H1 (cell line): ENCODE measurements around the gene SHC1. TPM values are rescaled to one million over a fixed set of nuclear protein-coding genes. Genes with fewer than 3 reads are reported as not detected.

Experiments used
- CTCF ChIA-PET: fragments of 300-600 bp; sonication (Branson Sonifier 250); formaldehyde crosslinking; loops from one replicate; lab custom pipeline; 2021; ENCODE audit not compliant: partially characterized antibody; lab: Charles Lee
- POLR2A ChIA-PET: fragments of 300-600 bp; sonication (Branson Sonifier 250); formaldehyde crosslinking; loops from one replicate; lab custom pipeline; 2021; ENCODE audit warnings: inconsistent platforms; ENCODE audit not compliant: partially characterized antibody; lab: Charles Lee
- DNase-seq, 2 experiments: peaks; one replicate each; pipeline versions ENCODE4 v3.0.0 to v3.0.0-alpha.2; 2010 to 2022; ENCODE audit warnings: low spot score in 2 of 2, low read depth in 1 of 2, mixed read lengths in 1 of 2
- FAIRE-seq: peaks from 2 replicates; lab custom pipeline; 2011; peaks lifted over from hg19 to GRCh38; lab: Jason Lieb, UNC
- H2AFZ ChIP-seq: 2 replicates; pipeline ENCODE4 v1.8.1; 2012; ENCODE audit warnings: low read length, inconsistent platforms
- H2AK5ac ChIP-seq: 2 replicates; pipeline ENCODE4 v1.6.1; 2013; ENCODE audit warnings: low read depth, low read length
- H2BK120ac ChIP-seq: replicated peaks from 2 replicates; pipeline ENCODE3; 2013; ENCODE audit warnings: low read depth, low read length, inconsistent platforms
- H2BK12ac ChIP-seq: 2 replicates; pipeline ENCODE4 v1.6.1; 2013; ENCODE audit warnings: low read depth, low read length
- H2BK15ac ChIP-seq: 2 replicates; pipeline ENCODE4 v1.6.1; 2013; ENCODE audit warnings: low read length
- H2BK20ac ChIP-seq: 2 replicates; pipeline ENCODE4 v1.6.1; 2013; ENCODE audit warnings: low read length
- H2BK5ac ChIP-seq: 2 replicates; pipeline ENCODE4 v1.6.1; 2013; ENCODE audit warnings: low read depth, low read length
- H3K14ac ChIP-seq: 2 replicates; pipeline ENCODE4 v1.6.1; 2013; ENCODE audit warnings: inconsistent platforms; ENCODE audit not compliant: insufficient read length
- H3K18ac ChIP-seq: 2 replicates; pipeline ENCODE4 v1.6.1; 2013; ENCODE audit warnings: low read length; ENCODE audit errors: extremely low read depth
- H3K23ac ChIP-seq: 2 replicates; pipeline ENCODE4 v1.6.1; 2013; ENCODE audit warnings: inconsistent platforms; ENCODE audit not compliant: insufficient read length
- H3K23me2 ChIP-seq: 2 replicates; pipeline ENCODE4 v1.6.1; 2013; ENCODE audit warnings: low read depth, low read length
- H3K27ac ChIP-seq: 2 replicates; pipeline ENCODE4 v1.6.1; 2011; ENCODE audit warnings: low read depth, low read length, inconsistent platforms
- H3K27me3 ChIP-seq, 4 experiments: replicated peaks in 1 of 4; 1 replicate in 1 of 4; 2 replicates in 3 of 4; pipeline versions ENCODE4 v1.6.1 to v1.8.1; 2011 to 2013; ENCODE audit warnings: low read length in 3 of 4, mild to moderate bottlenecking in 3 of 4, inconsistent platforms in 2 of 4, mixed read lengths in 2 of 4, moderate library complexity in 1 of 4; ENCODE audit not compliant: control insufficient read depth in 3 of 4, insufficient read depth in 3 of 4; ENCODE audit errors: extremely low read depth in 1 of 4
- H3K36me3 ChIP-seq, 4 experiments: 2 replicates each; pipeline versions ENCODE4 v1.6.1 to v1.8.1; 2011 to 2013; ENCODE audit warnings: mild to moderate bottlenecking in 4 of 4, low read length in 3 of 4, moderate library complexity in 2 of 4, control low read depth in 1 of 4, inconsistent platforms in 1 of 4; ENCODE audit not compliant: insufficient read depth in 4 of 4, control insufficient read depth in 2 of 4
- H3K4ac ChIP-seq: replicated peaks from 2 replicates; pipeline ENCODE3; 2013; ENCODE audit warnings: low read length, low read depth, mixed read lengths, inconsistent platforms; ENCODE audit not compliant: insufficient read length
- H3K4me1 ChIP-seq, 4 experiments: replicated peaks in 1 of 4; 1 replicate in 1 of 4; 2 replicates in 3 of 4; pipeline versions ENCODE4 v1.6.1 to v1.8.1; 2011 to 2013; ENCODE audit warnings: low read length in 3 of 4, inconsistent platforms in 2 of 4, mixed read lengths in 1 of 4; ENCODE audit not compliant: insufficient read depth in 4 of 4, control insufficient read depth in 3 of 4
- H3K4me2 ChIP-seq, 2 experiments: 2 replicates each; pipeline versions ENCODE4 v1.6.1 to v1.8.1; 2011 to 2013; ENCODE audit warnings: low read depth in 2 of 2, low read length in 2 of 2, control low read depth in 1 of 2, inconsistent platforms in 1 of 2, mild to moderate bottlenecking in 1 of 2; ENCODE audit not compliant: insufficient read depth in 1 of 2
- H3K4me3 ChIP-seq, 4 experiments: fragments of 200-600, 300-600 bp in 1 of 4; sonication (generic), shearing (Covaris generic), sonication (Bioruptor Twin) in 1 of 4; 2 replicates each; pipeline versions ENCODE4 v1.5.1 to v1.8.1; 2011 to 2016; ENCODE audit warnings: low read length in 4 of 4, low read depth in 3 of 4, control low read depth in 2 of 4, inconsistent platforms in 2 of 4, mild to moderate bottlenecking in 2 of 4, mixed read lengths in 1 of 4, moderate library complexity in 1 of 4; ENCODE audit not compliant: insufficient read depth in 2 of 4; ENCODE audit errors: extremely low read depth in 1 of 4
- H3K56ac ChIP-seq: replicated peaks from 2 replicates; pipeline ENCODE3; 2013; ENCODE audit warnings: low read depth, mild to moderate bottlenecking, mixed read lengths, low read length, inconsistent platforms; ENCODE audit not compliant: insufficient read length
- H3K79me1 ChIP-seq: 2 replicates; pipeline ENCODE4 v1.6.1; 2013; ENCODE audit warnings: low read depth, low read length, control low read depth
- H3K79me2 ChIP-seq, 2 experiments: 2 replicates each; pipeline versions ENCODE4 v1.6.1 to v1.8.1; 2012 to 2013; ENCODE audit warnings: low read length in 2 of 2, mild to moderate bottlenecking in 2 of 2, inconsistent platforms in 1 of 2; ENCODE audit not compliant: insufficient read depth in 2 of 2, control insufficient read depth in 1 of 2
- H3K9ac ChIP-seq, 4 experiments: replicated peaks in 1 of 4; 1 replicate in 1 of 4; 2 replicates in 3 of 4; pipeline versions ENCODE4 v1.6.1 to v1.8.1; 2011 to 2013; ENCODE audit warnings: low read depth in 3 of 4, low read length in 3 of 4, control low read depth in 2 of 4, mild to moderate bottlenecking in 2 of 4, moderate library complexity in 2 of 4, inconsistent platforms in 1 of 4; ENCODE audit errors: extremely low read depth in 1 of 4
- H3K9me3 ChIP-seq, 2 experiments: 2 replicates each; pipeline versions ENCODE4 v1.6.1 to v1.8.1; 2012 to 2013; ENCODE audit warnings: mild to moderate bottlenecking in 2 of 2, moderate library complexity in 2 of 2, control low read depth in 1 of 2, inconsistent platforms in 1 of 2, low read depth in 1 of 2, low read length in 1 of 2, mixed read lengths in 1 of 2; ENCODE audit not compliant: insufficient read depth in 2 of 2
- H4K20me1 ChIP-seq, 2 experiments: replicated peaks in 1 of 2; 2 replicates each; pipeline versions ENCODE3 to v1.8.1; 2011 to 2013; ENCODE audit warnings: inconsistent platforms in 2 of 2, low read length in 2 of 2, mild to moderate bottlenecking in 1 of 2; ENCODE audit not compliant: insufficient read depth in 2 of 2, control insufficient read depth in 1 of 2
- H4K5ac ChIP-seq: 2 replicates; pipeline ENCODE4 v1.6.1; 2013; ENCODE audit warnings: low read length, low read depth, mixed read lengths, inconsistent platforms; ENCODE audit not compliant: insufficient read length
- H4K8ac ChIP-seq: 2 replicates; pipeline ENCODE4 v1.8.0; 2013; ENCODE audit warnings: mild to moderate bottlenecking, moderate library complexity, low read length, inconsistent platforms; ENCODE audit not compliant: insufficient read depth; ENCODE audit errors: extremely low read depth
- H4K91ac ChIP-seq: replicated peaks from 2 replicates; pipeline ENCODE3; 2013; ENCODE audit warnings: low read length, mixed read lengths, inconsistent platforms; ENCODE audit not compliant: insufficient read length
- MAFK ChIP-seq: IDR thresholded peaks from 2 replicates; pipeline ENCODE4 v1.6.1; 2012; ENCODE audit warnings: low read depth, mild to moderate bottlenecking, improper control_type of control experiment, low read length
- WGBS, 2 experiments: shearing (Covaris generic) in 1 of 2; methylation state at CpG; one replicate each; pipeline versions ENCODE4 v1.1.6 to v1.1.7; 2013 to 2015; ENCODE audit warnings: low lambda C conversion rate in 2 of 2, mixed read lengths in 2 of 2, inconsistent platforms in 1 of 2, low coverage in 1 of 2, missing lambda C conversion rate in 1 of 2; ENCODE audit not compliant: insufficient replicate concordance in 2 of 2, insufficient coverage in 1 of 2, insufficient read length in 1 of 2; ENCODE audit errors: extremely low coverage in 1 of 2, missing lambda C conversion rate in 1 of 2; 5-methylcytosine and 5-hydroxymethylcytosine counted together
- polyA plus RNA-seq, 7 experiments: library from polyadenylated mRNA; depleted of rRNA in 3 of 7; stranded (reverse) in 5 of 7; unstranded in 2 of 7; fragments of >200 nt in 5 of 7; fragments of 200-250 nt in 2 of 7; gene quantifications; 1 replicate in 5 of 7; 2 replicates in 1 of 7; 4 replicates in 1 of 7; pipeline versions ENCODE4 v1.2.1 to v1.2.3, GENCODE V29; 2011 to 2013; ENCODE audit warnings: missing spikeins in 2 of 7, mixed read lengths in 2 of 7
- total RNA-seq: library from RNA; stranded (reverse); fragmentation: NEBNext Ultra II Directional; extraction: Animal tissue kit (Norgen Biotek cat#: 25700); gene quantifications from 2 replicates; pipeline ENCODE4 v1.2.1, GENCODE V29; 2021

The SHC1 gene
- total and polyA plus RNA-seq, 2 of the 8 experiments (the other 6 are each of a cell fraction or from before 2014, with no cell fraction given), result 177 to 212 TPM

DNA sequence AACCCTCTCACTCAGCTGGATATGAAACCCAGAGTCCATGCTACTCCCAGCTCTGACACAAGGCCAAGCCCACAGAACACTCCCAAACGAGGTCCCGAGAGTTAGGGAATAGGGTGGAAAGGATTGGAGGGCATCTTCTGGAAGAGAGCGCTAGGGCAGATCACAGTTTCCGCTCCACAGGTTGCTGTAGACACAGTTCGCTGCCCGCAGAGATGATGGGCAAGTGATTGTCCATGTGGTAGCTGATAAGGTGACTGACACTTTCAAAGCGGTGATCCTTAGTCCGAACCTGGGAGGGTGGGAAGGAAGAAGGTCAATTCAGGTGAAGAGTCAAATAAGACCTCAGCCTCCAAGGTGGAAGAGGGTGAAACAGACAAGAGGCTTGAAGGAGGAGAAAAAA lies 6.9 kb downstream of the SHC1 start:
- no peak overlapping the region for H3K9ac ChIP-seq
- H3K79me2 ChIP-seq, result peaks cover 0 to 32% of the 10 kb centered on the region in 2 experiments; a peak in 3 of 4 replicates
- CTCF ChIA-PET, result interaction anchor here (0.7 to 8.2 kb wide), 10 partner anchors 8 to 286 kb away, joined by 3 to 113 read pairs (median 4); partner anchors contain the start of genes FLAD1, LENEP and PBXIP1
- DNase-seq (no peak), FAIRE-seq (no peak)
- no peak overlapping the region for H2BK12ac ChIP-seq
- H3K4me2 ChIP-seq, result no peak overlapping the region
- H3K4ac ChIP-seq, result no peak overlapping the region
- H3K79me1 ChIP-seq, result peaks cover 10% of the 10 kb centered on the region
- no peak overlapping the region for H2BK5ac ChIP-seq
- H3K23ac ChIP-seq, result no peak overlapping the region
- H3K56ac ChIP-seq, result no peak overlapping the region
- no peak overlapping the region for H4K8ac ChIP-seq
- no peak for TF ChIP-seq MAFK
- TF ChIP-seq, all 59 proteins: peak for 0
- peaks cover 3 to 6% (median 4%) of the 10 kb centered on the region in 4 experiments for H3K4me1 ChIP-seq
- peaks cover 5 to 8% of the 10 kb centered on the region in 2 experiments for H4K20me1 ChIP-seq
- H3K18ac ChIP-seq, result no peak overlapping the region
- peaks cover 22 to 54% (median 44%) of the 10 kb centered on the region in 4 experiments for H3K36me3 ChIP-seq
- H3K27ac ChIP-seq, result no peak overlapping the region
- no peak overlapping the region for H2BK15ac ChIP-seq
- H3K4me3 ChIP-seq, result no peak overlapping the region
- no peaks in the 10 kb centered on the region; the same call in 1 of the 2 replicates for H3K23me2 ChIP-seq
- H3K9me3 ChIP-seq, result no peaks in the 10 kb centered on the region
- POLR2A ChIA-PET, result interaction anchor here (1.0 to 42.8 kb wide), 4 partner anchors 5 to 51 kb away, joined by 3 to 662 read pairs (median 333); partner anchors contain the start of genes CKS1B, FLAD1, LENEP and PBXIP1
- no peaks in the 10 kb centered on the region for H3K27me3 ChIP-seq
- H2BK120ac ChIP-seq, result no peak overlapping the region
- H2AFZ ChIP-seq, result no peak overlapping the region
- no peak overlapping the region for H2BK20ac ChIP-seq
- no peak overlapping the region for H4K91ac ChIP-seq
- H3K14ac ChIP-seq, result no peak overlapping the region
- H4K5ac ChIP-seq, result no peak overlapping the region
- no peak overlapping the region for H2AK5ac ChIP-seq
- WGBS, 2 experiments, result 95% methylated on average over 8 of the region's 8 CpGs; no CpG with 5 or more reads in 1 of the 2 experiments
